ENCODE measurements around the gene ZNF791.

The ZNF791 gene

DNA sequence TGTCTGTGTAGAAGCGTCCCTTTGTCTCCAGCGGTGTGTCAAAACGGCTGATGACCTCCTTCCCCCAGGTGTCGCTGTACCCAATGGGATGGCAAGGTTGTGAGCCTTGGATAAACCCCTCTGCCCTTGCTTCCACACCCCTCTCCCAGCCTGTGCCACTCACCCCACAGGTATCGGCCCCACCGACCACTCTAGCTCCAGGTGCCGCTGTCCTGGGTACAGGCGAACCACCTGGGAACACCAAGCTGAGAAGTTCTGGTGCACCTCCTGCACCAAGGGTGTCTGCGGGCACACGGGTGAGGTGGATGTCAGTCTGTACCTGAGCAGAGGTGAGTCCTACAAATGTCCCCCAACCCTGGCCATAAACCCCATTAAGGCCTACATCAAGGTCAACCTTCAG, 39.2 kb downstream of the ZNF791 start:
- H3K27me3 Mint-ChIP-seq, result no peaks in the 10 kb centered on the region
- H3K27ac Mint-ChIP-seq, result no peak overlapping the region
- H3K4me3 Mint-ChIP-seq, result no peak overlapping the region
- H3K36me3 Mint-ChIP-seq, result peaks cover 2% of the 10 kb centered on the region
- no peaks in the 10 kb centered on the region for H3K4me1 Mint-ChIP-seq
- no peaks in the 10 kb centered on the region for H3K9me3 Mint-ChIP-seq

DNA sequence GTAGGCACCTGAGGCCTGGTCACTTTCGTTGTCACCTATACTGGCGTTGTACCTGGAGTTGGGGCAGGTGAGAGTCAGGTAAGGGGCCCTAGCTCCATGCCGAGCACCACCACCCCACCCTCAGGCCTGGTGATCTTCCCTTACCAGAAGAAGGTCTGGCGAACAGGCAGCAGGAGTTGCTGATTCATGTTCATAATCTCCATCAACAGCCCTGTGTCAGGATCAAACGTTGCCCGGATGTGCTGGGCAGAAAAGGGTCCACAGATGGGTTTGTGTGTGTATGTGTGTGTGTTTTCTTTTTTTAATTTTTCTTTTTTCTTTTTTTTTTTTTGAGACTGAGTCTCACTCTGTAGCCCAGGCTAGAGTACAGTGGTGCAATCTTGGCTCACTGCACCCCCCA, 41.5 kb downstream of the ZNF791 start:
- Mint-ChIP-seq H3K27ac (no peak overlapping the region), H3K4me3 (no peak overlapping the region), H3K9me3 (no peaks in the 10 kb centered on the region), H3K36me3 (peaks cover 9% of the 10 kb centered on the region), H3K27me3 (no peaks in the 10 kb centered on the region), H3K4me1 (no peaks in the 10 kb centered on the region)

DNA sequence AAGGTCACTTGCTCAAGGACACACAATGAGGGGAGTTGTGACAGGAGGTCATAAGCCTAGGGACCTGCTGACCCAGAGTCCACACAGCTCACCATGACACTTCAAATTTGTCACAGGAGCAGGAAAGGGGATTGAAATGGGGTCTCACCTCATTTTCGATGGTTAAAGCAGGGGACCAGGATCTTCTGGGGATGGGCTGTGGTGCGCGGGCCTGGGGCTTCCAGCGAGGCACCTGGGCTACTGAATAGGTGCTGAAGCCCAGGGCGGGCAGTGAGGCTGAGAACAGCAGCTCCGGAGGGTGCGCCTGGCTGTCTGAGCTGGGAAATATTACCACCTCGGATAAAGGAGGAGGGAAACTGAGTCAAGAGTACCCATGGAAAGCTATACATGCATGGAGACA, 44.8 kb downstream of the ZNF791 start:
- Mint-ChIP-seq H3K27me3 (no peaks in the 10 kb centered on the region), H3K9me3 (no peaks in the 10 kb centered on the region), H3K4me3 (no peak overlapping the region), H3K36me3 (peaks cover 14% of the 10 kb centered on the region), H3K4me1 (no peaks in the 10 kb centered on the region), H3K27ac (no peak overlapping the region)

DNA sequence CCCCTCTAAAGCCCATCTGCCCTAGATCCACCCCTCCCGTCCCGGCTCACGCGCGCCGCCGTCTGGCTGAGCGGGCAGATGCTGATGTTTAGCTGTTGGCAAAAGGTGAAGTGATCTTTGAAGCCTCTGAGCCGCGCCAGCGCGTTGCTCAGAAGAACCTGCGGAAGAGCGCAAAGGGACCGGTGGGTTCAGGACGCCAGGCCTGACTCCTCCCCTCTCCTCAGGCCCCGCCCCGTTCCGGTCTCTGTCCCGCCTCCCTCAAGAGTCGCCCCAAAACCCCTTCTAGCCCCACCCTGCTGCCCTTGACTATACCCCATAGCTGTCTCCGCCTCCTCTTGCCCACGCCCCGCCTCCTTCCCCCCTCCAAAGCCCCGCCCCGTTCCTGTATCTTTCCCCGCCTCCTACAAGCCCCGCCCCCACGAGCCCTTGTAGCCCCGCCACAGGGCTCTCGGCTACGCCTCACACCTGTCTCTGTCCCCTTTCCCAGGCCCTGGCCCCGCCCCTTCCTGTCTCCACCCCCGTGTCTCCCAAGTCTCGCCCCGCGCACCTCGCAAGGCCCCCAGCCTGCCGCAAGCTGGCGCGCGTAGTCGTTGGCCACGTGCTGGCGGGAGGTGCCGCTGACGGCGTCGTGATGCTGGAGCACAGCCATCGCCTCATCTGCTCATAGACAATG, 46.3 kb downstream of the ZNF791 start:
- no peak overlapping the region for H3K4me3 Mint-ChIP-seq
- no peaks in the 10 kb centered on the region for H3K27me3 Mint-ChIP-seq
- H3K4me1 Mint-ChIP-seq, result no peaks in the 10 kb centered on the region
- H3K27ac Mint-ChIP-seq, result no peak overlapping the region
- peaks cover 12% of the 10 kb centered on the region for H3K36me3 Mint-ChIP-seq
- no peaks in the 10 kb centered on the region for H3K9me3 Mint-ChIP-seq

DNA sequence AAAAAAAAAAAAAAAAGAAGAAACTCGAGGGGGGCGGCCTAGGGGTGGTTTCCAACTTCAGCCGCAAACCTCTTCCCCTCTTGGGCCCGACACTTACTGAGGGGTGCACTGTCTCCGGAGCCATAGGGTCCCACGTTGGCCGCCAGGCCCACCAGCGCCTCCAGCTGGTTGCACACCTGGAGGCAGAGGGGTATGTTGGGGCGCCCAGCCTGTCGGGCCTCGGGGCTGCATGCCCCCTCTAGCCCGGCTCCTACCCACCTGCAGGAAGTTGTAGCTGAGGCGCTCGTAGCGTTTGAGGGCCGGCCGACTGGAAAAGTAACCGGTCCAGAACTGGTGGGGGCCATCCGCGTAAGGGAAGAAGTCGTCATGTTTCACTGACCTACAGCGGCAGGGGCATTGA, 47.2 kb downstream of the ZNF791 start:
- Mint-ChIP-seq H3K4me1 (no peaks in the 10 kb centered on the region), H3K9me3 (no peaks in the 10 kb centered on the region), H3K27ac (no peak overlapping the region), H3K4me3 (no peak overlapping the region), H3K27me3 (no peaks in the 10 kb centered on the region), H3K36me3 (peaks cover 13% of the 10 kb centered on the region)

DNA sequence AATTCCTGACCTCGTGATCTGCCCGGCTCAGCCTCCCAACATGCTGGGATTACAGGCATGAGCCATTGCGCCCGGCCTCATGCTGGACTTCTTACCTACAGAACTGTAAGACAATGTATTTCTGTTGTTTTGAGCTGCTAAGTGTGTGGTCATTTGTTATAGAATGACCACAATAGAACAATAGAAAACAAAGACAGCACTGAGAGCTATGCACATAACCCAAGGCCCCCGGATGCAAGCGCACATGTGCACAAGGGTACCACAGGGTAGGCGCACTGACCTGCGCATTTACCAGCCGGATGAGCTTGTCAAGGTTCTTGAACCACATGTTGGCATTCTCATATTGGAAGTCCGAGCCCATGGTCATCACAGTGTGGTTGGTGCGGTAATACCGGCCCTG, 50.3 kb downstream of the ZNF791 start:
- no peak overlapping the region for H3K4me3 Mint-ChIP-seq
- H3K9me3 Mint-ChIP-seq, result no peaks in the 10 kb centered on the region
- H3K27me3 Mint-ChIP-seq, result no peaks in the 10 kb centered on the region
- H3K4me1 Mint-ChIP-seq, result peaks cover 19% of the 10 kb centered on the region
- peaks cover 7% of the 10 kb centered on the region for H3K36me3 Mint-ChIP-seq
- H3K27ac Mint-ChIP-seq, result no peak overlapping the region

DNA sequence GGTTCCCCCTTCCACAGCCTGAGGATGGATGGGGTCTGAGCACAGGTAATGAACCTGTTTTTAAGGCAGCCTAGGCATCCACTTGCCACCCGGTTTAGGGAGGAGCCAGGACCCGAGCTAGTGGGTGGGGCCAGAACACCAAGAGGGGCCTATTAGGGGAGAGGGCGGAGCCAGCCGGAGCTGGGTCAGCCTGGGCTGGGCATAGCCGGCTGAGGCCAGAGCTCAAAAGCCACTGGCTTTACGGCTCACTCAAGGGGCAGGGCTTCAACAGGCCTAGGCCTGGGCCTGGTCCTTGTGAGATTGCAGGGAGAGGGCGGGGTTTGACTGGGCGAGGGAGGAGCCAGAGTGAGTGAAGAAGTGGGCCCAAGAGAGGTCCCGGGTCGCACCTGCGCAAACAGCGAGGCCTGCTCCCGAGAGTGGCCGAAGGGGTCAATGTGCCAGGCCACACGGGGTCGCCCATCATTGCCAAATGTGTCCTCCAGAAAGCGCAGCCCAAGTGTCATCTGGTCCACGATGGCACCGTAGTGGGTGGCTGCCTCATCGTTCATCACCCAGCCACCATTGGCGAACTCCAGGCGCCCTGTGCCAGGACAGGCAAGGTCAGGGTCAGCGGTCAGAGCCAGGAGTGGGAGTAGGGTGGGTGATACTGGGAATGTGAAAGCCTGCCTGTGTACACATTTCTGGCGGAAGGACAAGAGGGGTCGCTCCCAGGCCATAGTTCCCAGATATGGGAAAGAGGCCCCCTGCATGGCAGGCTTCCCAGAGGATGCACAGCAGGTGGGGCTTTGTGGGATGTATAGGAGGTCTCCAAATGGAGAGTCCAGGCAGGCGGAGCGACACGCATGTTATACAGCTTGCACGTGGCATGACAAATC, 53.9 kb downstream of the ZNF791 start:
- Mint-ChIP-seq H3K36me3 (peaks cover 9% of the 10 kb centered on the region), H3K9me3 (no peaks in the 10 kb centered on the region), H3K27ac (peak overlapping the region; percentile 55), H3K27me3 (no peaks in the 10 kb centered on the region), H3K4me3 (peak overlapping the region; percentile 94), H3K4me1 (peaks cover 47% of the 10 kb centered on the region)

DNA sequence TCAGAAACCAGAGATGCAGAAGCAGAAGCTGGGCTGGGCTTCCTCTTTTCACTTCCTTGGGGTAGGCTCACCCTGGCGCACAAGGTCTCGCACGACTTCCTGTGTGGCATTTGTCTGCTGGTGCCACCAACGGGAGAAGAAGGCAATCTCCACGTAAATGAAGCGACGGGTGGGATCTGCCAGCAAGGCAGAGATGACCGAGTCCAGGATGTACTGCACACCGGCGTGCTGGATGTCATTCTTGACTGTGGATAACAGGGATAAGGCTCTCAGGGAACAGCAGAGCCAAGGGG, 54.5 kb downstream of the ZNF791 start:
- H3K27me3 Mint-ChIP-seq, result no peaks in the 10 kb centered on the region
- H3K27ac Mint-ChIP-seq, result peak overlapping the region; percentile 55
- H3K36me3 Mint-ChIP-seq, result peaks cover 7% of the 10 kb centered on the region
- H3K4me1 Mint-ChIP-seq, result peaks cover 47% of the 10 kb centered on the region
- H3K9me3 Mint-ChIP-seq, result no peaks in the 10 kb centered on the region
- peak overlapping the region; percentile 94 for H3K4me3 Mint-ChIP-seq

DNA sequence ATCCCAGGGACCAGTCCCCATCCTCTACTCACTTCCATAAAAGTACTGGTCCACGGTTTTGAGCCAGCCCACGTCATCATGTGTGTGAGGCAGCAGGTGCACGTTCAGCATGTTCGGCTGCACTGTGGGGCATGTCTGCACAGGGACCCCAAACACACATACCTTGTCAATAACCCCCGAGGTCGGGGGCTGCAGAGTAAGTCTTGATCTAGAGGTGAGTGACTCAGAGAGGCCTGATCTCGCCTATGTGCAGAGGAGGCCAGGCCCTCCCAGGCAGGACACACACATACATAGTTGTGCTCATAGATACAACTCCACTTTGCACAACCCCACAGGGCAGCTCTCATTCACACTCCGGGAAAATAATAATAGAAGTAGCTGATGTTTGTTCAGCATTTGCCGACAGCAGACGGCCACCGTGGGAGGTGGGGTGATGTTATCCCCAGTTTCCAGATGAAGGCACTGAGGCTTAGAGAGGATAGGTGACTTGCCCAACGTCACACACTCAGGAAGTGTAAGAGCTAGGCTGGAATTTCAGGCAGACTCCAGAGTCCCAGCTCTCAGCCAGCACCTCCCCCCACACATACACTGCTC, 55.0 kb downstream of the ZNF791 start:
- Mint-ChIP-seq H3K4me1 (peaks cover 47% of the 10 kb centered on the region), H3K4me3 (peak overlapping the region; percentile 94), H3K36me3 (peaks cover 5% of the 10 kb centered on the region), H3K27ac (peak overlapping the region; percentile 96), H3K9me3 (no peaks in the 10 kb centered on the region), H3K27me3 (no peaks in the 10 kb centered on the region)

DNA sequence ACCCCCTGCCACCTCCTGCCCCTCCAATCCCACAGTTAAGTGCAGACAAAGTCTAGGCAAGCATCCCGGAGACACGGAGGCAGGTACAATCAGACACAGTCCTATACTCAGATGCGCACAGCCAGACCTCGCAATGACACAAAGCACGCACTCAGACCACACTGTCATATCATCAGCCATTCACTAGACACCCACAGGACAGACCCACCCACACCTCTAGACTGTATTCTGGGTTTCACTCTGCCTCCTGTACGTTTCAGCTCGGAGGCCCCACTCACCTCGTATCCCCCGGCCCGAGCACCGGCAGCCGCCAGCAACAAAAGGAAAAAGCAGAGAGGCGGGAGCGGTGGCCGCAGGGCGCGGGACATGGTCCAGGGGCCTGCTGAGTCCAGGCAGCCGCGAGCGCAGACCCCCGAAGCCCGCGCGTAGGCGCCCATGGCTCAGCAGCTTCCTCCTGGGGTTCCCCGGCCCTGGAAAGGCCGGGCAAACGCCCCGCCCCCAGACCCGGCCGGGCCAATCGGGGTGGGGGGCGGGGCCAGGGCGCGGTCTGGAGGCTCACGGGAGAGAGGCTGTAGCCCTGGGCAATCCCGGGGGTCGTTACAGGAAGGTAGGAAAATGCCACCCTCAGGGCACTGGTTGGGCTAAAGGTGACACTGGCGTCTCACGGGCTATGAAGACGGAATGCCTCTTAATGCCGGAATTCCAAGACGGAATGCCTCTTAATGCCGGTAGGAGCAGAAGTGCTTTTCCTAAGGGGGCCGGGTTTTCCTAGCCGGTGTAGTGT, 55.7 kb downstream of the ZNF791 start, which contains the start of the genes MAN2B1 and WDR83:
Gene MAN2B1, minus strand, starts transcription at position 478 of the 784 bp plus-strand sequence. Its CDS starts 41 bp downstream, at position 437.
Gene WDR83, plus strand, starts transcription at position 543 of the 784 bp plus-strand sequence. CDS start 2,984 bp downstream, outside the sequence.
- Mint-ChIP-seq H3K9me3 (no peaks in the 10 kb centered on the region), H3K4me3 (peak within 1 kb of the TSS; percentile 94), H3K27me3 (no peaks in the 10 kb centered on the region), H3K4me1 (peaks cover 47% of the 10 kb centered on the region), H3K36me3 (peaks cover 5% of the 10 kb centered on the region), H3K27ac (peak within 1 kb of the TSS; percentile 96)

DNA sequence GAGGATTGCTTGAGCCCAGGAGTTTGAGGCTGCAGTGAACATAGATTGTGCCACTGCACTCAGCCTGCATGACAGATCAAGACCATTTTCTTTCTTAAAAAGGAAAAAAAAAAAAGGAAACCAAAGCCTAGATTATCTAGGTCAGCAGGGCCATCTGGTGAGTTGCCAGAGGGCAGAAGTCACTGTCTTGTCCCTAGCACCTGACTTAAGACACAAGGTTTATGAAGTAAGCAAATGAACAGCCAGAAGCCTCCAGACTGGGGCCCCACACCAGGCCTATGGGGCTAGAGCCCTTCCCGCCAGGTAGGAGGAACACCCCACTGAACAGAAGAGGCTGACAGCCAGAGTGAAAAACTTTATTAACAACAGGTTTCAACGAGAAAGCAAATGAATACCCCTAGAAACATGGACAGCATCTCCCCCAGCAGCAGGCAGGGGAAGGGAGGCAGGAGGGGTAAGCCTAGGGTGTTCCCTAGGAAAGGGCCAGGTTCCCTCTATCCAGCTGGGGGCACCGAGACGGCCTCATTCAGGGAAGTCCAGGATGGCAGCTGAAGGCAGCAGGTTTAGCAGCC, 57.1 kb downstream of the ZNF791 start:
- Mint-ChIP-seq H3K27me3 (no peaks in the 10 kb centered on the region), H3K27ac (peak overlapping the region; percentile 23), H3K4me3 (peak overlapping the region; percentile 94), H3K36me3 (peaks cover 7% of the 10 kb centered on the region), H3K4me1 (peaks cover 53% of the 10 kb centered on the region), H3K9me3 (no peaks in the 10 kb centered on the region)

DNA sequence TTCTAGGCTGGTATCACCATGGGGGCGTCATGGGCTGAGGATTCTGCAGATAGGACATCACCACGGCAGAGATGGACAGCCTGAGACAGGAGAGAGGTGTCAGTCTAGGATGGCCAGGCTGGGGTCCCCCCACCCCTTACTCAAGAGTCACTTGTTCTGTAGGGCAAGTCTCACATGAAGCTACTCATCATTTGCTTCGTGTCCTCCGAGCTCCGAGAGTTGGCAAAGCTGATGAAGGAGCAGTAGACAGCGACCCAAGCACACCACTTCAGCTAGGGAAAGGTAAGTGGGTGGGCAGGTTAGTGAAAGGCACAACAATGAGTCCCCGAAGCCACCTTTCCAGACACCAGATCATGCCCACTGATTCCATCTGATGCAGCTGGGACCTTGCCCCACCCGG, 57.6 kb downstream of the ZNF791 start:
- Mint-ChIP-seq H3K36me3 (peaks cover 5% of the 10 kb centered on the region), H3K27me3 (no peaks in the 10 kb centered on the region), H3K4me1 (peaks cover 53% of the 10 kb centered on the region), H3K27ac (peak overlapping the region; percentile 100), H3K4me3 (peak overlapping the region; percentile 94), H3K9me3 (no peaks in the 10 kb centered on the region)

DNA sequence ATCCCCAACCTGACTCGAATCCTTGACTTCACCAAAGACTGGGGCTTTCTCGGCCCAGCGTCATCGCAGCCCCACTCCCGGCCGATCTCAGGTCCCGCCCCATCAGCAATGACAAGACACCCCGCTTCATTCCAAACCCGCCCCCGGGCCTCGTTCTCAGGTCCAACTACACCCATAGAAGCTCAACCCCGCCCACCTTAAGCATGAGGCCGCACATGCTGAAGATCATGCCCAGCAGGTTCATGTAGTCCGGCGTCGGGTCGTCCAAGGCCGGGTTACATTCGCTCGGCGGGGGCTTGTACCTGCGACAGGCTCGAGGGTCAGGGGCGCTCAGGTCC, 58.2 kb downstream of the ZNF791 start:
- Mint-ChIP-seq H3K9me3 (no peaks in the 10 kb centered on the region), H3K27ac (peak overlapping the region; percentile 100), H3K27me3 (no peaks in the 10 kb centered on the region), H3K36me3 (peaks cover 5% of the 10 kb centered on the region), H3K4me1 (peaks cover 53% of the 10 kb centered on the region), H3K4me3 (peak overlapping the region; percentile 94)

DNA sequence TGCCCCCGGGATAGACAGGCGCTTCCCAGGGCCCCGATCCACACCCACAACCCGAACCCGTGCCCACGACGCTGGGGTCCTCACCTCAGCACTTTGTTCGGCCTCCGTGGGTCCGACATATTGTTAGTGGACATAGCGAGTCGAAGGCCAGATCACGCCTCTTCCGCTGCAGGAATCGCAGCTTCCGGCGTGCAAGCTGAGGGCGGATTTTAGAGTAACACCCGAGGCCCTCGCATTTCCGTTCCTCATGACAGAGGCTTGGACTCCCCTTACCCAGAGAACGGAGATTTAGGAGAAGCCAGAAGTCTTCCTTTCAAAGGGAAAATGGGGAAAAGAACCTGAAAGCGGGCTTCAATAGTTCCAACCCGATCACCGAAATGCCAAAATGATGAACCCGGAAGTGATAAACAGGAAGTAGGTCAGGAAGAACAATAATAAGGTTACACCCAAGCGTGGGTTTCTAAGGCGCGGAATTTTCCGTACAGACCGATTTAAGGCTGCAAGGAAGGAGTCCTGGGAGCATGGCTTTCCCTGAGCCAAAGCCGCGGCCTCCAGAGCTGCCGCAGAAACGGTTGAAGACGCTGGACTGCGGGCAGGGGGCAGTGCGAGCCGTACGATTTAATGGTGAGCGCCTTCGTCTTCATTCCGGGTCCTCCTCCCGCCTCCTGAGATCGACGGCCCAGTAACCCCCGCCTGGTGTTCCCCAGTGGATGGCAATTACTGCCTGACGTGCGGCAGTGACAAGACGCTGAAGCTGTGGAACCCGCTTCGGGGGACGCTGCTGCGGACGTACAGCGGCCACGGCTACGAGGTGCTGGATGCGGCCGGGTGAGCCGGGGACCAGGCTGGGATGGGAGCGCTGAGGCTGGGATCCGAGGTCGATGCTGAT, 58.8 kb downstream of the ZNF791 start:
- no peaks in the 10 kb centered on the region for H3K9me3 Mint-ChIP-seq
- peak overlapping the region; percentile 94 for H3K4me3 Mint-ChIP-seq
- no peaks in the 10 kb centered on the region for H3K27me3 Mint-ChIP-seq
- H3K4me1 Mint-ChIP-seq, result peaks cover 49% of the 10 kb centered on the region
- H3K36me3 Mint-ChIP-seq, result peaks cover 8% of the 10 kb centered on the region
- H3K27ac Mint-ChIP-seq, result peak overlapping the region; percentile 100
